Stimulated activated naive CD8-positive, alpha-beta T cell treated with anti-CD3 and anti-CD28 coated beads, Interleukin-15, Interleukin-2, amounts not matched to agents 100 ng/mL and 50 ng/mL, for 24 hours (primary cell): ENCODE measurements around the gene MMP23B.
"Not testable (repeated sequence)": the region's sequence is repeated elsewhere in the genome, so short reads cannot be mapped to it uniquely, and the experiment has no call there.

Source experiments
- H3K27ac Mint-ChIP-seq: one replicate; pipeline ENCODE4 v1.8.0; 2021; ENCODE audit warnings: mild to moderate bottlenecking, mixed read lengths
- H3K27me3 Mint-ChIP-seq: one replicate; pipeline ENCODE4 v1.8.0; 2021; ENCODE audit warnings: mixed read lengths
- H3K36me3 Mint-ChIP-seq: one replicate; pipeline ENCODE4 v1.8.0; 2021; ENCODE audit warnings: low read depth, mixed read lengths
- H3K4me1 Mint-ChIP-seq: one replicate; pipeline ENCODE4 v1.8.0; 2021; ENCODE audit warnings: low read depth, mixed read lengths
- H3K4me3 Mint-ChIP-seq: one replicate; pipeline ENCODE4 v1.8.0; 2021; ENCODE audit warnings: mild to moderate bottlenecking, mixed read lengths
- H3K9me3 Mint-ChIP-seq: one replicate; pipeline ENCODE4 v1.8.0; 2021; ENCODE audit warnings: mixed read lengths

Gene MMP23B

DNA sequence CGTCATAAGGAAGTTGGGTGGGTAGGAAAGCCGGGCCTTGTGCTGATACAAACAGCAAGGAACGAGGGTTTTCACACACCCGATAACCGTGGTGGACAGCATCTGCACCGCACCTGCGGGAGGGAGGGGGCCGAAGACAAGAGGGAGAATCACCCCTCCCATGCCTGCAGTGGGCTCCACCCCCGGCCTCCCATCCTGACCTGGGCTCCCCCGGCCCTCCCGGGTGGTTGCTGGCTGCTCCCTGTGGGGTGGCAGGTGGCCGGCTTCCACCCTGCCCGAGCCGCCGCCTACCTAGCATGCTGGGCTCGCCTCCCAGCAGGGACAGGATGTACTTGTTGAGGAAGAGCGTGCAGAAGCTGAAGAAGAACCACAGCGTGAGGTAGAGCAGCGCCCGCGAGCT is 44.1 kb downstream of the MMP23B start:
- H3K4me3 Mint-ChIP-seq, H3K27me3 Mint-ChIP-seq, H3K27ac Mint-ChIP-seq, H3K9me3 Mint-ChIP-seq: not testable (repeated sequence)
- H3K36me3 Mint-ChIP-seq: peaks cover 20% of the 10 kb centered on the region
- peaks cover 41% of the 10 kb centered on the region for H3K4me1 Mint-ChIP-seq

DNA sequence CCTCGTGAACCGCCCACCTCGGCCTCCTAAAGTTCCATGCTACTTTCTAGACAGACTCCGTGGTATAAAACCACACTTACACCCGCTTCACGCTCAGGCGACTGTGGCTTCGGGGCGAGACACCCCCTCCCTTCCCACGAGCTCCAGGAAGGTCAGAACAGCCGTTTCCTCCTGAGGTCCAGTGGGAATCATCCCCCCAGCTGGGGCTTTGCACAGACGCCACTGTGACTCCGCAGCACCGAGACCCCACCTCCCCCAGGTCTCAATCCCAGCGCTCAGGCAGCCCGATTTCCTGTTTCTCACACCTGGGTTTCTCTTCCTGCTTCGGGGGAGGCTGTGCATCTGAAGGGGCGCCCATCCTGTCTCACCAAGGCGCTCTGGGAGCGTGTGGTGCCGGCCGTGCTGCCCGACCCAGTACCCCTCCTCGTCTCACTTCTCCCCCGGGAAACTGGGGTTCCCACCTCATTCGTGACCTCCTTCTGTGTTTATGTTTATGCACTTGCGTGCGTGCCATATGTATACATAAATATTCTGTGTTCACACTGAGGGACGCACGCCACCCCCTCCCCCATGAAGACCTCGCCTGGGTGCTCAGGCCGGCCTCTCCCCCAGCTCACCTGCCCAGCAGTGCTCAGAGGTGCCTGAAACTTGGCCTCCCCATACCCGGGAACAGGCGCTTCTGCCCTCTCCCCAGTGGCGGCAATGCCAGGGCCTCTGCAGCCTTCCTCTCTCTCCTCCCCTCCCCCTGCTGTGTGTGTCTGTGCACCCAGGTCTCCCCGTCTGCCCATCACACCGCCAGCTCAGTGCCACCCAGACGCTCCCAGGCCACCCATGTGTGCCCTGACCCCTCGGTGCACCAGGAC is 46.0 kb downstream of the MMP23B start:
- Mint-ChIP-seq H3K36me3 (peaks cover 8% of the 10 kb centered on the region), H3K9me3 (no peaks in the 10 kb centered on the region), H3K27ac (peak overlapping the region; percentile 96), H3K27me3 (no peaks in the 10 kb centered on the region), H3K4me1 (peaks cover 41% of the 10 kb centered on the region), H3K4me3 (peak overlapping the region; percentile 88)

DNA sequence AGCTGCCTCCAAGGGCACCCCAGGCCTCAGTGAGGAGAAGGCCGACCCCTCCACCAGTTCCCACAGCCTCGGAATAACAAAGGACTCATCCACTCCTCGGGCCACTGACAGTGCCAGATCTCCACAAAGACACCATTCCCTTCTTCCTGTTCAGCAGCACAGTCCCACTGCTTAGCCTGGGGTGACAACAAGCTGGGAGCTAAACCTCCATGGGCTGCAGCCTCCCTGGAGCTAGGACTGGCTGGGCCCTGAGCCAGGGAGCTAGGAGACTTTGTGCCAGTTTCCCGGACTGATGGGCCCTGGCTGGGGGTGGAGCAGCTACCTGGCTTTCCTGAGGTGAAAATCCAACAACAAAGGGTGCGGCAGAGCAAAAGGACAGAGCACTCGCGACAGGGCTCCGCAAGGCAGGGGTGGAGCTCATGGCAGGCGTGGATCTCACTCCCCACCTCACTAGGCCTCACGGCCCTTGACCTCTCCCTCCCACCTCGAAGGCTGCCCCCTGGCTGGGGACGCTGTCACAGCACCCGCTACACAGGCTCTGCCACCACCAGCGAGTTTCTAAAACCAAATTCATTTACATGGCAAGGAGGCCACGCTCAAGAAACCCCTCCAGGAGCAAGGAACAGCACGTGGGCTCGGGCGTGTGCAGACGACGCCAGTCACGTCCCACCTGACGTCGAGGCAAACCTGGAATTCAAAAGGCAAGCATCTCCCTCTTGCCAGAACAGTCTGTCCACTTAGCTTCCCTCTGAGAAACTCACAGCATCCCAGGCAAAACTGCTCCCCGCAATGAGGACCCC is 46.8 kb downstream of the MMP23B start:
- Mint-ChIP-seq H3K9me3 (no peaks in the 10 kb centered on the region), H3K27ac (peak overlapping the region; percentile 96), H3K4me3 (peak overlapping the region; percentile 88), H3K36me3 (peaks cover 7% of the 10 kb centered on the region), H3K4me1 (peaks cover 45% of the 10 kb centered on the region), H3K27me3 (no peaks in the 10 kb centered on the region)

DNA sequence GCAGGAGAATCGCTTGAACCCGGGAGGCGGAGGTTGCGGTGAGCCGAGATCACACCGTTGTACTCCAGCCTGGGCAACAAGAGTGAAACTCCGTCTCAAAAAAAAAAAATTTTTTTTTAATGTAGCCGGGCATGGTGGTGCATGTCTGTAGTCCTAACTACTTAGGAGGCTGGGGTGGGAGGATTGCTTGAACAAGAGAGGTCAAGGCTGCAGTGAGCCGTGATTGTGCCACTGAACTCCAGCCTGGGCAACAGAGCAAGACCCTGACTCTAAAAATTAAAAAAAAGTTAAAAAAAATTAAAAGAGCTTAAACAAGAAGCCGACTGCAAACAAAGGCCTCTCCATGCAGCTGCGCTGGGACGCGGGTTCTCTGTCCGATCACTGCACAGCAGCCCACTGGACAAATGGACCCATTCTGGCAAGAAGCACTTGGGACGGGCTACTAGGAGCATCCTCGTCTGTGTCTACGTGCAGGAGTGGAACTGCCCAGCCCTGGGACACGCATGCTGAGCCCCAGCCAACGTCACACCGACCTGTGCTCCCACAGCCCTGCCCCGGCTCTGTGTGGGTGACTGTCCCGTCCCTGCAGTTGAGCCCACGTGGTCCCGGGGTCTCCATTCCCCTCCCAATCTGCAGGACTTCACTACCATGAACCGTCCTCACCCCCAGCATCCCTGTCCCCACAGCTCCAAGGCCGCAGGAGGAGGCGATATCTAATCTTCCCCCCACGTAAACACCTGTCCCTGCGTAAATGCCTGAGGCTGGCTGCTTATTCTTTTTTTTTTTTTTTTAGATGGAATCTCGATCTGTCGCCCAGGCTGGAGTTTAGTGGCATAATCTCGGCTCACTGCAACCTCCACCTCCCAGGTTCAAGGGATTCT is 48.3 kb downstream of the MMP23B start:
- Mint-ChIP-seq H3K4me1 (peaks cover 44% of the 10 kb centered on the region), H3K27ac (no peak overlapping the region), H3K36me3 (peaks cover 6% of the 10 kb centered on the region), H3K4me3 (no peak overlapping the region), H3K9me3 (no peaks in the 10 kb centered on the region), H3K27me3 (no peaks in the 10 kb centered on the region)

DNA sequence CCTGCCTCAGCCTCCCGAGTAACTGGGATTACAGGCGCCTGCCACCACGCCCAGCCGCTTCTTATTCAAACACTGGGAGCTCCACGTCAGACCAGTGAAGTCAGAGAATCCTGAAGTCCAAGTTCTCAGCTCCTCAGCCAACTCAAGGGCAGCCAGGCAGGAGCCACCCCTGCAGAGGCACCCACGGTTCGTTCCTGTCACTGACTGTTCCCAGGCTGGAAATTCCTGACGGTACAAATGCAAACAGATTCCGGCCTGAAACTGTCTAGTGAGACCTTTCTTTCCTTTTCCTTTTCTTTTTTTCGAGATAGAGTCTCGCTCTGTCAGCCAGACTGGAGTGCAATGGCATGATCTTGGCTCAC is 48.9 kb downstream of the MMP23B start:
- Mint-ChIP-seq H3K36me3 (peaks cover 10% of the 10 kb centered on the region), H3K4me3 (no peak overlapping the region), H3K27ac (no peak overlapping the region), H3K27me3 (no peaks in the 10 kb centered on the region), H3K9me3 (no peaks in the 10 kb centered on the region), H3K4me1 (peaks cover 47% of the 10 kb centered on the region)

DNA sequence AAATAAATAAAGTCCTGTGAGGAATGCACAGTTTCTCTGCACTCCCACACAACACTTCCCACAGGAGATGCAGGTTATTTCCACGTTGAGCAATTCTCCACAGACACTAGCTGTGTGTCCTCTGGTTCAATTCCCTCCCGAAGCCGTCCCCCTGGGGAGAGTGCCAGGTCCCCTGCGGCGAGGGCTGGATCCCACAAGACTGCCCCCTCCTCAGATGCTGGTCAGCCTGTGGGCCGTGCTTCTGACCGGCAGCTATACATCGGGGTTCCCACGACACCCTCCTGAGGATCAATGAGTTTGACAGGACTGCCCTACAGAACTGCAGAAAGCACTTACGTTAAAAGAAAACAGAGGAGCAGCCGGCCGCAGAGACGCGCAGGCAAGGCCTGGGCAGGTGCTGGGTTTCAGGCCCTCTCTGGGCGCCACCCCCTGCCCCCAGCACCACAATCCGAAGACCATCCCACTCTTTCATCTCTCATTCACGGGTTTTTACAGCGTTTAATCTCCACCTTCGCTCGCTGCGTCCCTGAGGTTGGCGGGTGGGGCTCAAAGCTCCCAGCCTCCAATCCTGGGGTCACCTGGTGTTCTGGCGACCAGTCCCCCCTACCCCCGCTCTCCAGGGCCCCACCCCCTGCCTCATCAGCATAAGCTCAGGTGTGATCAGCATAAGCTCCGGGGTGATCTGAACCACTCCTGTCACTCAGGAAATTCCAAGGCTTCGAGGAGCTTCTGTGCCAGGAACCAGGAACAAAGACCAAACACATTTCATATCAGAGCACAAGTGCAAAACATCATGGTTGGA is 51.3 kb downstream of the MMP23B start:
- H3K27me3 Mint-ChIP-seq: no peaks in the 10 kb centered on the region
- H3K27ac Mint-ChIP-seq: peak overlapping the region; percentile 59
- H3K36me3 Mint-ChIP-seq: peaks cover 15% of the 10 kb centered on the region
- H3K4me1 Mint-ChIP-seq: peaks cover 56% of the 10 kb centered on the region
- H3K9me3 Mint-ChIP-seq: no peaks in the 10 kb centered on the region
- no peak overlapping the region for H3K4me3 Mint-ChIP-seq
